GM12878 (cell line): ENCODE data around the gene SNRPD2. TPM values are rescaled to one million over a fixed set of nuclear protein-coding genes. Genes with fewer than 3 reads are reported as not detected.

ENCODE experiments used
- BCL3 ChIP-seq: IDR thresholded peaks from 2 replicates; pipeline ENCODE4 v1.6.1; 2011; ENCODE audit warnings: borderline replicate concordance, low read depth, mild to moderate bottlenecking, moderate library complexity, low read length; ENCODE audit not compliant: insufficient read depth, poor library complexity, severe bottlenecking
- BMI1 ChIP-seq: fragments of 450-650 bp; IDR thresholded peaks from 2 replicates; pipeline ENCODE4 v1.6.1; 2016; ENCODE audit warnings: mild to moderate bottlenecking, moderate library complexity, borderline replicate concordance
- HDAC2 ChIP-seq: fragments of 200-600 bp; sonication (generic); IDR thresholded peaks from 2 replicates; pipeline ENCODE4 v1.6.1; 2017
- IKZF1 ChIP-seq: fragments of 450-650 bp; conservative IDR thresholded peaks from 2 replicates; pipeline ENCODE4 v1.6.1; 2017; ENCODE audit warnings: antibody characterized with exemption, mild to moderate bottlenecking
- IRF4 ChIP-seq: IDR thresholded peaks from 2 replicates; pipeline ENCODE4 v1.6.1; 2011; ENCODE audit warnings: low read depth, low read length
- PAX8 ChIP-seq: fragments of 450-650 bp; IDR thresholded peaks from 2 replicates; pipeline ENCODE4 v1.6.1; 2017; ENCODE audit warnings: mild to moderate bottlenecking, moderate library complexity
- POLR2A ChIP-seq: IDR thresholded peaks from 2 replicates; pipeline ENCODE4 v1.6.1; 2011; ENCODE audit warnings: low read depth, mild to moderate bottlenecking, low read length
- POLR2AphosphoS2 ChIP-seq: IDR thresholded peaks from 2 replicates; pipeline ENCODE4 v1.6.1; 2011; ENCODE audit warnings: low read depth, mild to moderate bottlenecking, low read length, improper control_type of control experiment, moderate library complexity
- ZNF592 ChIP-seq: fragments of 450-650 bp; IDR thresholded peaks from 2 replicates; pipeline ENCODE4 v1.6.1; 2017; ENCODE audit warnings: mild to moderate bottlenecking, moderate library complexity
- polyA plus RNA-seq, 11 experiments: library from polyadenylated mRNA; depleted of rRNA in 4 of 11; unstranded in 6 of 11; stranded (reverse) in 5 of 11; fragments of >200 nt; fragmentation: Nextera tagmentation in 4 of 11; fragmentation: Illumina TruSeq in 1 of 11; extraction: Ambion mirVana in 4 of 11; extraction: Trizol in 1 of 11; gene quantifications; 1 replicate in 1 of 11; 2 replicates in 10 of 11; pipeline versions ENCODE4 v1.2.1 to v1.2.3, GENCODE V29; 2011 to 2016; ENCODE audit warnings: inconsistent platforms in 2 of 11, missing spikeins in 2 of 11, low read depth in 1 of 11
- total RNA-seq, 4 experiments: library from RNA; depleted of rRNA in 3 of 4; stranded (reverse); fragments of >200 nt in 3 of 4; fragmentation: Illumina TruSeq in 1 of 4; extraction: Trizol in 1 of 4; gene quantifications; 2 replicates each; pipeline versions ENCODE4 v1.2.1 to v1.2.3, GENCODE V29; 2013 to 2021

SNRPD2 gene
- total and polyA plus RNA-seq, 10 of the 15 experiments (the other 5 are each of a cell fraction or from before 2014, with no cell fraction given): 526 to 3,621 (median 951) TPM

GRCh38 chr19:45674946-45675345 lies 16.8 kb downstream of the SNRPD2 start (continued):
- no peak for TF ChIP-seq ZNF592
- TF ChIP-seq BMI1: no peak
- no peak for TF ChIP-seq HDAC2
- no peak for TF ChIP-seq IKZF1
- TF ChIP-seq PAX8: no peak
- no peak for TF ChIP-seq POLR2AphosphoS2
- TF ChIP-seq BCL3: no peak
- TF ChIP-seq IRF4: no peak
- no peak for TF ChIP-seq POLR2A
